Suprapubic skin (tissue), 4 donors: ENCODE data around the gene PDE11A. TPM values are rescaled to one million over a fixed set of nuclear protein-coding genes. Genes with fewer than 3 reads are reported as not detected.

Experiments
- DNase-seq, 2 donors: peaks; one replicate each; pipeline ENCODE4 v3.0.0-alpha.2; 2019; ENCODE audit warnings: low spot score in 2 of 2
- H3K27ac ChIP-seq: fragments of 200-600 bp; sonication (generic); one replicate; pipeline ENCODE4 v1.5.1; 2019
- H3K27me3 ChIP-seq: fragments of 200-600 bp; sonication (generic); one replicate; pipeline ENCODE4 v1.5.1; 2019
- H3K36me3 ChIP-seq: fragments of 200-600 bp; sonication (generic); one replicate; pipeline ENCODE4 v1.5.1; 2019
- H3K4me1 ChIP-seq: fragments of 200-600 bp; sonication (generic); one replicate; pipeline ENCODE4 v1.5.1; 2019
- H3K4me3 ChIP-seq: fragments of 200-600 bp; sonication (generic); one replicate; pipeline ENCODE4 v1.5.1; 2019; ENCODE audit warnings: mild to moderate bottlenecking
- H3K9me3 ChIP-seq: fragments of 200-600 bp; sonication (generic); one replicate; pipeline ENCODE4 v1.5.1; 2019
- EP300 ChIP-seq: sonication (generic); formaldehyde crosslinking; IDR thresholded peaks from one replicate; pipeline ENCODE4 v1.6.1; 2017; ENCODE audit warnings: antibody characterized with exemption
- POLR2A ChIP-seq, 2 donors: fragments of 450-650 bp; IDR thresholded peaks; one replicate each; pipeline ENCODE4 v1.6.1; 2017; ENCODE audit warnings: antibody characterized with exemption in 2 of 2, mild to moderate bottlenecking in 2 of 2, moderate library complexity in 2 of 2
- POLR2AphosphoS5 ChIP-seq, 3 donors: sonication (generic); formaldehyde crosslinking; IDR thresholded peaks; one replicate each; pipeline ENCODE4 v1.6.1; 2017; ENCODE audit warnings: antibody characterized with exemption in 3 of 3
- WGBS: methylation state at CpG from one replicate; pipeline ENCODE4 v1.1.5; 2018; 5-methylcytosine and 5-hydroxymethylcytosine counted together
- total RNA-seq, 4 donors: library from RNA; depleted of rRNA; stranded (reverse); fragments of >200 nt; gene quantifications; one replicate each; pipeline ENCODE4 v1.1.0, GENCODE V29; 2016
- TF ChIP-seq, protein P1 (sequence below), 2 donors: fragments of 200-600 bp in 1 of 2; fragments of 450-650 bp in 1 of 2; sonication (generic) in 1 of 2; IDR thresholded peaks; one replicate each; pipeline ENCODE4 v1.5.1; 2016 to 2019; ENCODE audit warnings: antibody characterized with exemption in 2 of 2, mild to moderate bottlenecking in 1 of 2, moderate library complexity in 1 of 2

Gene PDE11A
- total RNA-seq, 4 donors from 2014 or later: 0.08 to 1.0 (median 0.36) TPM

DNA sequence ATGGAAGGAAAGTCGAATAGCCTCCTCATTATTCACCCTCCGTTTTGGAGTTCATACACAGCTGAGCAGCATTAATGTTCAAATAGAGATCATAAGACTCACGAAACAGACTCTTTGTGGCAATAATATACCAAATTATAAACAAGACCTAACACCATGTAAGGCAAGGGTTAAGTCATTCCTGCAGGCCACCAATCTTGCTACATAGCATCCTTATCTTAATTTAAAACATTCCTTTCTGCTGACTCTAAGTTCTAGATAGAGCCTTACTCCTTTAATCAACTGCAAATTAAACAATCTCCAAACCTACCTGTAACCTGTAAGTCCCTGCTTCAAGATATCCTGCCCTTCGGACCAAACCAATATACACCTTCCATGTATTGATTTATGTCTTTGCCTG is 178.0 kb downstream of the PDE11A start:
- no peak overlapping the region for H3K27ac ChIP-seq
- TF ChIP-seq EP300 (no peak), POLR2A (IDR thresholded peaks at IDR 0.05) (no peak), POLR2AphosphoS5 (IDR thresholded peaks at IDR 0.05) (no peak)
- TF ChIP-seq, protein P1, sequence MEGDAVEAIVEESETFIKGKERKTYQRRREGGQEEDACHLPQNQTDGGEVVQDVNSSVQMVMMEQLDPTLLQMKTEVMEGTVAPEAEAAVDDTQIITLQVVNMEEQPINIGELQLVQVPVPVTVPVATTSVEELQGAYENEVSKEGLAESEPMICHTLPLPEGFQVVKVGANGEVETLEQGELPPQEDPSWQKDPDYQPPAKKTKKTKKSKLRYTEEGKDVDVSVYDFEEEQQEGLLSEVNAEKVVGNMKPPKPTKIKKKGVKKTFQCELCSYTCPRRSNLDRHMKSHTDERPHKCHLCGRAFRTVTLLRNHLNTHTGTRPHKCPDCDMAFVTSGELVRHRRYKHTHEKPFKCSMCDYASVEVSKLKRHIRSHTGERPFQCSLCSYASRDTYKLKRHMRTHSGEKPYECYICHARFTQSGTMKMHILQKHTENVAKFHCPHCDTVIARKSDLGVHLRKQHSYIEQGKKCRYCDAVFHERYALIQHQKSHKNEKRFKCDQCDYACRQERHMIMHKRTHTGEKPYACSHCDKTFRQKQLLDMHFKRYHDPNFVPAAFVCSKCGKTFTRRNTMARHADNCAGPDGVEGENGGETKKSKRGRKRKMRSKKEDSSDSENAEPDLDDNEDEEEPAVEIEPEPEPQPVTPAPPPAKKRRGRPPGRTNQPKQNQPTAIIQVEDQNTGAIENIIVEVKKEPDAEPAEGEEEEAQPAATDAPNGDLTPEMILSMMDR (IDR thresholded peaks at IDR 0.05): no peak
- 67% methylated on average over 4 of the region's 4 CpGs for WGBS

GRCh38 chr2:177893880-177894279 is 178.7 kb downstream of the PDE11A start:
- DNase-seq: no peak
- TF ChIP-seq, protein P1 (IDR thresholded peaks at IDR 0.05): no peak
- TF ChIP-seq POLR2AphosphoS5 (IDR thresholded peaks at IDR 0.05) (no peak), EP300 (no peak), POLR2A (IDR thresholded peaks at IDR 0.05) (no peak)
- Histone ChIP-seq H3K36me3 (no peaks in the 10 kb centered on the region), H3K9me3 (no peaks in the 10 kb centered on the region), H3K27ac (no peak overlapping the region), H3K4me3 (no peak overlapping the region), H3K4me1 (no peaks in the 10 kb centered on the region), H3K27me3 (no peaks in the 10 kb centered on the region)

More for the DNA sequence above, 178.0 kb downstream of the PDE11A start:
- H3K4me1 ChIP-seq: no peaks in the 10 kb centered on the region
- H3K9me3 ChIP-seq: no peaks in the 10 kb centered on the region
- no peak overlapping the region for H3K4me3 ChIP-seq
- no peaks in the 10 kb centered on the region for H3K36me3 ChIP-seq
- no peak for DNase-seq
- no peaks in the 10 kb centered on the region for H3K27me3 ChIP-seq

DNA sequence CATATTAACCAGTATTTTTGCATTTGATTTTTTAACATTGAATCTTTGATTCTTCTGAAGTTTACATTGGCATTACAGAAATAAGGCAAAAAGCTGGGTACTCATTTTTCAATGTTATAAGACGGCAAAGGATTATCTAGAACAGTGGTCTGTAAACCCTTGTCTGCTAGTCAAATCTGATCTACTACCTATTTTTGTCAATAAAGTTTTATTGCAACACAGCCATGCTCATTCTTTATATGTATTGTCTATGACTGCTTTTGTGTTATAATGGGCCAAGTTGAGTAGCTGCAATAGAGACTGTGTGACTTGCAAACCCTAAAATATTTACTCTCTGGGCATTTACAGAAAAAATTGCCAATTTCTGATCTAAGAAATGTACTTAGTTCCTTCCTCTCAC is 181.0 kb downstream of the PDE11A start:
- H3K27me3 ChIP-seq: no peaks in the 10 kb centered on the region
- no peaks in the 10 kb centered on the region for H3K36me3 ChIP-seq
- H3K27ac ChIP-seq: no peak overlapping the region
- H3K9me3 ChIP-seq: no peaks in the 10 kb centered on the region
- DNase-seq: no peak
- no peak overlapping the region for H3K4me3 ChIP-seq
- WGBS: 93% methylated on average over 1 of the region's 1 CpG
- H3K4me1 ChIP-seq: no peaks in the 10 kb centered on the region
- TF ChIP-seq, protein P1 (IDR thresholded peaks at IDR 0.05): no peak
- TF ChIP-seq POLR2AphosphoS5 (IDR thresholded peaks at IDR 0.05) (no peak), POLR2A (IDR thresholded peaks at IDR 0.05) (no peak), EP300 (no peak)

GRCh38 chr2:177889818-177890460 is 182.6 kb downstream of the PDE11A start:
- Histone ChIP-seq H3K27me3 (no peaks in the 10 kb centered on the region), H3K4me3 (no peak overlapping the region), H3K27ac (no peak overlapping the region), H3K9me3 (no peaks in the 10 kb centered on the region), H3K36me3 (no peaks in the 10 kb centered on the region), H3K4me1 (no peaks in the 10 kb centered on the region)
- no peak for DNase-seq
- no peak for TF ChIP-seq EP300
- no peak for TF ChIP-seq POLR2A (IDR thresholded peaks at IDR 0.05)
- TF ChIP-seq, protein P1 (IDR thresholded peaks at IDR 0.05): no peak
- no peak for TF ChIP-seq POLR2AphosphoS5 (IDR thresholded peaks at IDR 0.05)
- 68% methylated on average over 1 of the region's 1 CpG for WGBS

- H3K9me3 ChIP-seq: no peaks in the 10 kb centered on the region
- WGBS: 71% methylated on average over 2 of the region's 2 CpGs
- DNase-seq: no peak
Measured at GRCh38 chr2:177888581-177888980, 184.0 kb downstream of the PDE11A start.

More at GRCh38 chr2:177888581-177888980, 184.0 kb downstream of the PDE11A start:
- H3K36me3 ChIP-seq: no peaks in the 10 kb centered on the region
- TF ChIP-seq, protein P1 (IDR thresholded peaks at IDR 0.05): no peak
- TF ChIP-seq POLR2A (IDR thresholded peaks at IDR 0.05): no peak
- no peak for TF ChIP-seq EP300
- no peak for TF ChIP-seq POLR2AphosphoS5 (IDR thresholded peaks at IDR 0.05)
- no peak overlapping the region for H3K4me3 ChIP-seq
- no peak overlapping the region for H3K27ac ChIP-seq
- H3K27me3 ChIP-seq: no peaks in the 10 kb centered on the region
- H3K4me1 ChIP-seq: no peaks in the 10 kb centered on the region
